ENCODE measurements around the gene RASA3. TPM values are rescaled to one million over a fixed set of nuclear protein-coding genes. Genes with fewer than 3 reads are reported as not detected.

RASA3 gene
- total RNA-seq, 1 experiment from 2014 or later, result 22.8 TPM

DNA sequence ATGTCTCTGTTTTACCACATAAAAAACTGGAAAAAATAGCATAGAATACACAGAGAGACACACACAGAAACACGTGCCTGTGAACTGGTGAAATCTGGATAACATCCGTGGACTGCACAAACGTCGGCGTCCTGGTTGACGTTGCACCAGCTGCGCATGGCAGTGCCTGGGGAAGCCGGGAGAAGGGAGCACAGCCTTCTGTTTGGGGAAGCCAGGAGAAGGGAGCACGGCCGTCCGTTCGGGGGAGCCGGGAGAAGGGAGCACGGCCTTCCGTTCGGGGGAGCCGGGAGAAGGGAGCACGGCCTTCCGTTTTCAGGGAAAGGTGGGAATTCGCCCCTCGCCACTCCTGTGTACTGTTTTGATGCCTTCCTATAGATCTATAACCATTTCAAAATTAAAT is 94.7 kb downstream of the RASA3 start:
- DNase-seq (ENCODE audit: low read depth), result no peak

GRCh38 chr13:114035583-114036531 is 96.6 kb downstream of the RASA3 start:
- no peak for DNase-seq (ENCODE audit: low read depth)

- DNase-seq (ENCODE audit: low read depth), result no peak
Measured at GRCh38 chr13:114035186-114035582, 97.2 kb downstream of the RASA3 start.

- no peak for DNase-seq (ENCODE audit: low read depth)
Measured at GRCh38 chr13:114034481-114034891, 97.9 kb downstream of the RASA3 start.

DNA sequence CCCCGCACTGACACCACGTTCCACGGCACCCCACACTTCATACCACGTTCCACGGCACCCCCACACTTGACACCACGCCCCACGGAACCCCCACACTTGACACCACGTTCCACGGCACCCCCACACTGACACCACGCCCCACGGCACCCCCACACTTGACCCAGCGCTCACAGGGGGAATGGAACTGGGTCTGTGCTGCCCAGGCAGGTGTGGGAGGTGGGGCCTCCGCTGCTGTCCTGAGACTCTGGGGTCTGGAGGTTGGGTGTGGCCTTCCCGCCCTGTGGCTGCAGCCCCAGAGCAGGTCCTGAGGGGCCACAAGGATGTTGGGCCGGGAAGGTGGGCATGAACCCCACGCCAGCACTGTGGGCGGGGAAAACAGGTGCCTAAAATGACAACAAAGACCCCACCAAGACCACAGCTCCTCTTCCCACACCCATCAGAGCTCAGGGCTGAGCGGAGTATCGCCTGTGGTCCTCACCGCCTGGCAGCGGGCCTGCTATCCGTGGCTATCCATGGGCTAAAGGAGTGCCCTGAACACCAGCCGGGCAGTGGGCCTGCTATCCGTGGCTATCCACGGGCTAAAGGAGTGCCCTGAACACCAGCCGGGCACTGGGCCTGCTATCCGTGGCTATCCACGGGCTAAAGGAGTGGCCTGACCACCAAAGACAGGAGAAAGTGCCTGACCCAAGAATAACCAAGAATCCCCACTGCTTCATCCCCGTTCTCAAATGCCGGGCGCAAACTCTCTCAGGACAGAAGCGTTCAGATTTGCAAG is 98.7 kb downstream of the RASA3 start:
- no peak for DNase-seq (ENCODE audit: low read depth)

DNA sequence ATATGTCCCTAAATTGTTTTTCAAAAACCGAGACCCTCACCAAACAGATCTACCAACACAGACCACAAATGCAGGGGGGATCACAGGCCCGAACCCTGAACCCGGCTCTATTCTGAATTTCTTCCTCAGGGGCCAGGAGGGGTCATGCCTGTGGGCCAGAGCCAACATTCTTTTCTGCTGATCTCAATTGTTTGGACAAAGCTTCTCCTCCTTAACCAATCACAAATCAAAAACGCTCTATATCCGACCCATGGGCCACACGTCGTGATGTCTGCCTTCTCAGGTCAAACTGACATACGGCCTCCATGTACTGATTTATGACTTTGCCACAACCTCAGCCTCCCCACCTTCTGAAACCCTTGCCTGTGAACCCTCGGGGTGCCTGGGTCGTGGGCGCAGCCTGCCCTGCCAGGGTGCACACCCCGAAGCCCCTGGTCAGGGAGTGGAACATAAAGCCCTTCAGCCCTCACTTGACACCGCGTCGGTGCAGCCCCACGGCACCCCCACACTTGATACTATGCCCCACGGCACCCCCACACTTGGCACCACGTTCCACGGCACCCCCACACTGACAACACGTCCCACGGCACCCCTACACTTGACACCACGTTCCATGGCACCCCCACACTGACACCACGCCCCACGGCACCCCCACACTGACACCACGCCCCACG is 100.2 kb downstream of the RASA3 start:
- peak; percentile 23 for DNase-seq (ENCODE audit: low read depth)

DNA sequence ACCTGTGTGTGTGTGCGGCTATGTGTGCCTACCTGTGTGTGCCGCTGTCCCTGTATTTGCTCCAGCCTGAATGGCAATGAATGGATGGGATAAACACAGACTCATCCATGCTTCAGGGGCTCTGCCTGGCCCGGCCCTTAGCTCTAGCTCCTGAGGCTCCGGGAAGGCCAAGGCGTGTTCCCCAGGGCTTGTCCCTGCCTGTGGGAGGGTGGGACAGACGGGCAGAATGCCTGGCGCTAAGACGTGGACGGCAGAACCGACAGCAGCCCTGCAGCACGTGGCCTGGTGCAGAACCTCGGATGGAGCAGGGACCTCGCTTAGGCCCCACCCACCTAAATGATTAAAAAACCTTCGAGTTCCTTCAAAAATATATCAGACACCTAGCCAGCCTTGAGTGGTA is 100.8 kb downstream of the RASA3 start:
- no peak for DNase-seq (ENCODE audit: low read depth)

GRCh38 chr13:114030666-114031610 is 101.5 kb downstream of the RASA3 start:
- DNase-seq (ENCODE audit: low read depth), result no peak

DNA sequence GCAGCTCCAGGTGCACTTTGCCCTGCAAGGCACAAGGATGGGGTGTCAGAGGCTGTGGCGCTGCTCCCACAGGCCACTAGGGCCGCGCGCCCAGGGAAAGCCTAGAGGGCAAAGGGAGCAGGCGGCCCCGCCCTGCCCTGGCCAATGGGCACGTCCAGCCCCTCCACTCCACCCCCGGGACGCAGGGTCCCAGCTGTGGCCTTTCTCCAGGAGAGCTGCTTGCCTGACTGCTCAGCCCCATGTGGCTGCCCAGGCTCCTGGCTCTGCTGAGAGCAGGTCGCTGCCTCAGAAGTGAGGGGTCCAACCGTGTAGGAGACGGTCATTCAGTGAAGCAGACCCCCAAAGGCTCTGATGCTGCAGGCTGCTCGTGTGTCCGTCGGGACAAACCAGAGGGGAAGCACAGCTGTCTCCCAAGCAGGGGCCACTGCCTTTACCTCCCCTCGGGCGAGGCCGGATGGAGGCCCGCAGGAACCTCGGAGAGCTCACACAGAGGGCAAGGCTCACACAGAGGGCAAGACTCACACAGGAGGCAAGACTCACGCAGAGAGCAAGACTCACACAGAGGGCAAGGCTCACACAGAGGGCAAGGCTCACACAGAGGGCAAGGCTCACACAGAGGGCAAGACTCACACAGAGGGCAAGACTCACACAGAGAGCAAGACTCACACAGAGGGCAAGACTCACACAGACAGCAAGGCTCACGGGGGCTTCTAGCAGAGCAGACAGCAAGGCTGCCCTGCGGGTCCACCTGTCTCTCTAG is 102.4 kb downstream of the RASA3 start:
- no peak for DNase-seq (ENCODE audit: low read depth)

GRCh38 chr13:114027826-114028225 is 104.6 kb downstream of the RASA3 start:
- DNase-seq (ENCODE audit: low read depth), result no peak

GRCh38 chr13:114027046-114027715 is 105.2 kb downstream of the RASA3 start:
- no peak for DNase-seq (ENCODE audit: low read depth)

DNA sequence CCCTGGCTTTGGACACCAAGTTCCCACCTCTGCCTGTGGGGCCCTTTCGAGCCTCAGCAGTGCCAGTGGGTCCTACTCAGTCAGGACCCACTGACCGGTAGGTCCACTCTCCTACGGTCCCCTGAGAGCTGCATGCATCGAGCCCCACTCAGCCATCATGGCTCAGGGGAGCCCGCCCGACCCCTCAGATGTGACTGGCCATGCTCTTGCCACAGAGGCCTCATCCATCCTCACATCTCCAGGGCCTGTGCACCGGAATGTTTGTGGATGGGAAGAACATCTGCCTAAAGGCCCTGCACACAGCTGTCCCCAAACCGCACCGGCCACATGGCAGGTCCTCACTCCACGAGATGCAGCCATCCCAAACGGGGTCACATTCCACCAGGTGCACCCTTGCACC is 105.9 kb downstream of the RASA3 start:
- no peak for DNase-seq (ENCODE audit: low read depth)

DNA sequence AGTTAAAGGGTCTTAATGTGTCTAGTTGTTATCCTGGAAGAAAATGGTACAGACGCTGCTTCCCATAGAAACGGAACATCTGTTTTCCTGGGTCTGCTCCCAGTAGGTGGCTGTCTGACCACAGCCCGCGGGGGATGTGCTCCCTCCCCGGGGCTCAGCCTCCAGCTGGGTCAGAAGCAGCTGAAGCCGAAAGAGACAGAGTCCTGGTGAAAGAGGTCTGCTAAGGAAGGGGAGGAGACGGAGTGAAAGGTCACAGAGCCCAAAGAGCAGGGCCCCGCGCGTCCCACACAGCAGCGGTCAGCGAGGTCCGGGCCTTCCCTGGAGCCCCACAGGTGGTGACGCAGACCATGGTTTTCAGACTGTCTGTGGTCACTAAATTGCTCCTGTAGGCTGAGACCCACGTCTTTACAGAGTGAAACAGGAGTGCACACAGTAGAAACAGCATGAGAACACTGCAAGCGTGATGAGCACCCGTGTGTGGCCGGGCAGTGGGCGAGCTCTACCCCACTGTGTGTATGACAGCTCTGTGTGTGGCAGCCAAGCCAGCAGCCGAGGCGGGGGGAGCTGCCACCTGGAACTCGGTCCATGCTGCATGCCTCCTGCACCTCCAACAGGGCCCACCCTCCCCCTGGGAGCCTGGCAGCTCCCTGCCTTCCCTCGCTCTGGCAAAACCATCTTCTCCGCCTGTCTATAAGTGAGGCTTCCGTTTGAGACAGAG is 106.5 kb downstream of the RASA3 start:
- DNase-seq (ENCODE audit: low read depth), result peak; percentile 72

DNA sequence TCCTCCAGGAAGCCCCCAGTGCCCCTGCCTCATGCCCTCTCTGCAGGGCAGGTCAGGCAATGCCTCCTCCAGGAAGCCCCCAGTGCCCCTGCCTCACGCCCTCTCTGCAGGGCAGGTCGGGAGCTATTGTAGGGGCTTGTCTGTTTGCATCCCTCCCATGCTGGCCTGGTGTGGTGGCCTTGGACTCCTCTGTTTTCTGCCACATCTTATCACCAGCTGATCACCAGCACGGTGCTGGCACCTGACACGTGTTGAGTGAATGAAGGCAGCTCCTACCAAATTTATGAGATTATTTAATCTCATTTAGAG is 107.1 kb downstream of the RASA3 start:
- no peak for DNase-seq (ENCODE audit: low read depth)

DNA sequence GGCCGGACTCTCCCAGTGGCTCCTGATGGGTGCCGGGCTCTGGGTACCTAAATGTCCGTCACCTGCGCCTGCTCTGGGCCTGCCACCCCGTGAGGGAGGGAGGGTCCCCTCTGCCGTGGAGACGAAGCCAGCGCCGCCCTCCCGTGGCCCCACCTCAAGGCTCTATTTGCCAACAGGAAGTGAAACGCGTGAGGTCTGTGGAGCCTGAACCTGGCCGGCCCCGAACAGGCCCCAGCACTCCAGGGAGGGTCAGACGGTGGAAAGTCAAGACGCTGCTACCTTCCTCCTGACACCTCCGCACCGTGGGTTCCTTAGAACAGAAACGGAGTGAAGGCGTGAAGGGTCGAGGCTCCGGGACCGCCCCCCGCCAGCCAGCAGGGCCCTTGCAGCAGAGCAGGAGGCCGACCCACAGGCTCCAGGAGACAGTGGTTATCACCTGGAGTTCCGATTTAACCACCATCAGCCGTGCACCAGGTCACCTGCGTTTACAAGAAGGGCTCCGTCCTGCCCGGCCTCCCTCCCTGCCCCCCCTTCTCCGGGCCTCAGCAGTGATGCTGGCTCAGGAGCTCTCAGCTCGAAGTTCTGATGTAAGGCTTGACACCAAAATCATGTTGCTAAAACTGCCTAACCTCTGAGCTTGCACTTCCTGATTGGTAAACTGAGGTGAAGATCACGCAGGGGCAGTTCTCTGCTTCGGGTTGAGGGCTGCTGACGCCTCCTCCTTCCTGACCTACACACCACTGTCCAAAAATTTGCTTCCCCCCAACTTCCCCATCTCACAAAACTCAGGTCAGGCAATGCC is 107.6 kb downstream of the RASA3 start:
- no peak for DNase-seq (ENCODE audit: low read depth)

- DNase-seq (ENCODE audit: low read depth), result no peak
Measured at GRCh38 chr13:114023716-114024602, 108.5 kb downstream of the RASA3 start.

GRCh38 chr13:114022876-114023275 is 109.5 kb downstream of the RASA3 start:
- DNase-seq (ENCODE audit: low read depth), result no peak

DNA sequence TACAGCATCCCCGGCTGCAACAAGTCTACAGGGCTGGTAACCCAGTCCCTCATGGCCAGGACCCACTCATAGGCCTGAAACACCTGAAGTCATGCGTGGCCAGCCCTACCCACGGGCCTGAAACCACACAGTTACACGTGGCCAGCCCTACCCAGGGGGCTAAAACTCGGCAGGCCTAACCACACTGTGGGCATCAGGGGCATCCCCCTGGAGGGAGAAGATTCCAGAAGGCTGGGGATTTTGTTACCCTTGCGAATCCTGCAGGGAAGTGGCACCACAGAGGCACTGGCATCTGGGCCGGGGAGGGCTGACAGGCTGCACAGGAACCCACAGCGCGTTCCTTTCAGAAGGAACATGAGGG is 110.1 kb downstream of the RASA3 start:
- DNase-seq (ENCODE audit: low read depth), result no peak
